ENCODE results near the gene METTL25. TPM values are rescaled to one million over a fixed set of nuclear protein-coding genes. Genes with fewer than 3 reads are reported as not detected.

The METTL25 gene
- total RNA-seq, 1 experiment from 2014 or later, result 11.6 TPM

DNA sequence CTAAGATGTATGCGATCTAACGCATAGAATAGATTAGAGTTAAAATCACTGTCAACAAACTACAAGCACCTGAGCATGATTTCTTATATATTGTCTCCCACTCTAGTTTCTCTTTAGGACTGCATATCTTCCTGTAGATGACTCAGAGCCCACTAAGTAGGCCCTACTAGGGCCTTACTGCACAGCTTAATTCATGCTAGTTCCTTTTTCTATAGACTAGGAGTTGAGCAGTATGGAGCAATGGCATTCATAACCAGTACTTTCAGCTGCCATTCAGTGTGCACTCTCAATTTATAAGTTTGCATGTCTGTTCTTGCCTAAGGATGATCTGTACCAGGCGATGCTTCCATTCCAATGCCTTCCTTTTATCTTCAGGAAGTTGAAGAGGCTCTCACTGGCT, 103.5 kb downstream of the METTL25 start:
- no peaks in the 10 kb centered on the region for H3K4me1 ChIP-seq (ENCODE audit: insufficient read depth, low read length)
- H3K4me3 Mint-ChIP-seq, result no peak overlapping the region
- no peaks in the 10 kb centered on the region for H3K23me2 ChIP-seq (ENCODE audit: insufficient read length, low read depth, low read length, poor library complexity, severe bottlenecking)
- H3T11ph ChIP-seq (ENCODE audit: low read length), result no peak overlapping the region
- no peak overlapping the region for H3K56ac ChIP-seq (ENCODE audit: insufficient read length, low read depth, low read length)
- no peak overlapping the region for H3K14ac ChIP-seq (ENCODE audit: insufficient read depth, low read length)
- H3K4me1 Mint-ChIP-seq, result no peaks in the 10 kb centered on the region
- H3K23ac ChIP-seq (ENCODE audit: insufficient read length, low read depth, low read length), result no peak overlapping the region
- DNase-seq, result no peak
- H3K9me3 Mint-ChIP-seq, result no peaks in the 10 kb centered on the region
- H2BK20ac ChIP-seq (ENCODE audit: low read depth, low read length, poor library complexity, severe bottlenecking), result no peak overlapping the region
- no peaks in the 10 kb centered on the region for H3K79me2 ChIP-seq (ENCODE audit: insufficient read depth, low read length)
- no peak overlapping the region for H2AFZ ChIP-seq (ENCODE audit: low read length)
- no peaks in the 10 kb centered on the region for H4K20me1 ChIP-seq (ENCODE audit: control insufficient read depth, insufficient read depth, insufficient read length)
- no peak overlapping the region for H4K5ac ChIP-seq (ENCODE audit: insufficient read length, low read depth, low read length)
- H3K27me3 ChIP-seq (ENCODE audit: insufficient read depth, low read length), result no peaks in the 10 kb centered on the region
- no peaks in the 10 kb centered on the region for H3K27me3 Mint-ChIP-seq (ENCODE audit: low read depth)
- H3K79me1 ChIP-seq (ENCODE audit: insufficient read depth, low read depth, low read length, poor library complexity, severe bottlenecking), result no peaks in the 10 kb centered on the region
- H3K4ac ChIP-seq (ENCODE audit: low read depth, low read length), result no peak overlapping the region
- no peak overlapping the region for H2BK120ac ChIP-seq (ENCODE audit: low read depth, low read length, poor library complexity, severe bottlenecking)
- H2BK12ac ChIP-seq (ENCODE audit: insufficient read length, low read depth, low read length), result no peak overlapping the region
- H3K36me3 Mint-ChIP-seq (ENCODE audit: insufficient read depth in 1 of 3, low read depth in 3 of 3), result no peaks in the 10 kb centered on the region
- H3K9ac ChIP-seq (ENCODE audit: extremely low read depth, insufficient read length, low read length), result no peak overlapping the region
- H2BK5ac ChIP-seq (ENCODE audit: insufficient read length, low read length), result no peak overlapping the region
- no peak overlapping the region for H3K27ac Mint-ChIP-seq
- no peak overlapping the region for H3K27ac ChIP-seq (ENCODE audit: insufficient read length, low read depth, low read length)
- no CpG with 5 or more reads among the region's 3 CpGs for WGBS (ENCODE audit: extremely low coverage, insufficient read length, low lambda C conversion rate)
- H2AK5ac ChIP-seq (ENCODE audit: insufficient read length, low read length), result no peak overlapping the region
- no peak overlapping the region for H3K18ac ChIP-seq (ENCODE audit: insufficient read length, low read depth, low read length)
- no peak overlapping the region for H4K91ac ChIP-seq (ENCODE audit: insufficient read length, low read depth, low read length)
- no peaks in the 10 kb centered on the region for H3K9me3 ChIP-seq (ENCODE audit: control insufficient read depth, low read depth, low read length)
- no peak overlapping the region for H3K4me2 ChIP-seq (ENCODE audit: insufficient read depth, insufficient read length, low read length)
- no peak for TF ChIP-seq CTCF (conservative IDR thresholded peaks at IDR 0.05)
- no peak overlapping the region for H2BK15ac ChIP-seq (ENCODE audit: low read depth, low read length)
- H4K8ac ChIP-seq (replicated peaks; ENCODE audit: insufficient read length, low read depth, low read length), result no peak overlapping the region
